ENCODE measurements around the gene NLK. TPM values are rescaled to one million over a fixed set of nuclear protein-coding genes. Genes with fewer than 3 reads are reported as not detected.
"Not testable (repeated sequence)": the region's sequence is repeated elsewhere in the genome, so short reads cannot be mapped to it uniquely, and the experiment has no call there.

The NLK gene
- total RNA-seq, 1 donor from 2014 or later = 30.6 TPM

GRCh38 chr17:28181568-28181967, 139.1 kb downstream of the NLK start:
- no peaks in the 10 kb centered on the region for H3K27me3 ChIP-seq (ENCODE audit: insufficient read depth, low read length)
- H3K9me3 ChIP-seq (ENCODE audit: insufficient read depth, low read depth, low read length) = no peaks in the 10 kb centered on the region
- no peaks in the 10 kb centered on the region for H3K4me1 ChIP-seq (ENCODE audit: insufficient read depth, low read length)
- no peak overlapping the region for H2AFZ ChIP-seq (ENCODE audit: low read depth, low read length)
- peaks cover 12% of the 10 kb centered on the region for H3K36me3 Mint-ChIP-seq (ENCODE audit: low read depth, unreplicated experiment)
- peaks cover 16% of the 10 kb centered on the region for H3K4me1 Mint-ChIP-seq (ENCODE audit: low read depth, unreplicated experiment)
- TF ChIP-seq EZH2 (IDR thresholded peaks at IDR 0.05; ENCODE audit: insufficient read depth, low read length) = no peak
- TF ChIP-seq, protein P1, sequence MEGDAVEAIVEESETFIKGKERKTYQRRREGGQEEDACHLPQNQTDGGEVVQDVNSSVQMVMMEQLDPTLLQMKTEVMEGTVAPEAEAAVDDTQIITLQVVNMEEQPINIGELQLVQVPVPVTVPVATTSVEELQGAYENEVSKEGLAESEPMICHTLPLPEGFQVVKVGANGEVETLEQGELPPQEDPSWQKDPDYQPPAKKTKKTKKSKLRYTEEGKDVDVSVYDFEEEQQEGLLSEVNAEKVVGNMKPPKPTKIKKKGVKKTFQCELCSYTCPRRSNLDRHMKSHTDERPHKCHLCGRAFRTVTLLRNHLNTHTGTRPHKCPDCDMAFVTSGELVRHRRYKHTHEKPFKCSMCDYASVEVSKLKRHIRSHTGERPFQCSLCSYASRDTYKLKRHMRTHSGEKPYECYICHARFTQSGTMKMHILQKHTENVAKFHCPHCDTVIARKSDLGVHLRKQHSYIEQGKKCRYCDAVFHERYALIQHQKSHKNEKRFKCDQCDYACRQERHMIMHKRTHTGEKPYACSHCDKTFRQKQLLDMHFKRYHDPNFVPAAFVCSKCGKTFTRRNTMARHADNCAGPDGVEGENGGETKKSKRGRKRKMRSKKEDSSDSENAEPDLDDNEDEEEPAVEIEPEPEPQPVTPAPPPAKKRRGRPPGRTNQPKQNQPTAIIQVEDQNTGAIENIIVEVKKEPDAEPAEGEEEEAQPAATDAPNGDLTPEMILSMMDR (IDR thresholded peaks at IDR 0.05; ENCODE audit: insufficient read depth, low read depth, low read length) = no peak
- H3K36me3 ChIP-seq (ENCODE audit: insufficient read depth, low read length) = peaks cover 17% of the 10 kb centered on the region
- H3K4me3 Mint-ChIP-seq (ENCODE audit: unreplicated experiment) = no peak overlapping the region
- no peak overlapping the region for H3K27ac ChIP-seq (ENCODE audit: low read depth, low read length)
- H3K4me3 ChIP-seq (ENCODE audit: insufficient read depth, low read depth, low read length) = no peak overlapping the region
- H3K27me3 Mint-ChIP-seq (ENCODE audit: low read depth, unreplicated experiment) = no peaks in the 10 kb centered on the region
- H3K9ac ChIP-seq (ENCODE audit: low read length) = no peak overlapping the region
- no peak for FAIRE-seq
- H3K27ac Mint-ChIP-seq (ENCODE audit: unreplicated experiment) = no peak overlapping the region
- H3K79me2 ChIP-seq (ENCODE audit: insufficient read depth, low read length) = no peaks in the 10 kb centered on the region
- peaks cover 6% of the 10 kb centered on the region for H3K9me3 Mint-ChIP-seq (ENCODE audit: unreplicated experiment)
- DNase-seq (ENCODE audit: low read depth) = no peak
- H4K20me1 ChIP-seq (ENCODE audit: insufficient read depth, low read length) = no peaks in the 10 kb centered on the region
- H3K4me2 ChIP-seq (ENCODE audit: low read length) = no peak overlapping the region

DNA sequence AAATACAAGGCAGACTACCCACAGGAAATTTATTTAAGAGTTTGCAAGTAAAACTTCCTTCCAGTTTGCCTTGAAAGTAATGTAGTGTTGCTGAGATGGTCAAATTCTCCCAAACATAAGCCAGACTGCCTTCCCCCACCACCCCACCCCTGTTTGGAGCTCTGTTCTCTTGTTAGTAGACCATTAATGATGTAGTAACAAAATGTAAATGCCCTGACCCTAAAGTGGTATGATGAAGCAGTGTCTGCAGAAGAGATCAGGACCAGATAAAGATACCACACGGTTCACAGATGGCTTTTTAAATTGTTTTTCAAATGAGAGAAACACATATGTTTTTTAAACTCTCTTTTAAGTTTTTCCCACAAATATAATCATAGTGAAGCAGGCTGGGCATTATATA, 140.1 kb downstream of the NLK start:
- Histone ChIP-seq H3K79me2 (ENCODE audit: insufficient read depth, low read length) (no peaks in the 10 kb centered on the region), H2AFZ (ENCODE audit: low read depth, low read length) (no peak overlapping the region), H3K4me3 (ENCODE audit: insufficient read depth, low read depth, low read length) (no peak overlapping the region), H3K27ac (ENCODE audit: low read depth, low read length) (no peak overlapping the region), H3K9me3 (ENCODE audit: insufficient read depth, low read depth, low read length) (no peaks in the 10 kb centered on the region), H3K27me3 (ENCODE audit: insufficient read depth, low read length) (no peaks in the 10 kb centered on the region), H3K4me2 (ENCODE audit: low read length) (no peak overlapping the region), H3K36me3 (ENCODE audit: insufficient read depth, low read length) (peaks cover 21% of the 10 kb centered on the region), H3K4me1 (ENCODE audit: insufficient read depth, low read length) (no peaks in the 10 kb centered on the region), H4K20me1 (ENCODE audit: insufficient read depth, low read length) (no peaks in the 10 kb centered on the region), H3K9ac (ENCODE audit: low read length) (no peak overlapping the region)
- no peak overlapping the region for H3K27ac Mint-ChIP-seq (ENCODE audit: unreplicated experiment)
- peaks cover 16% of the 10 kb centered on the region for H3K36me3 Mint-ChIP-seq (ENCODE audit: low read depth, unreplicated experiment)
- no peaks in the 10 kb centered on the region for H3K27me3 Mint-ChIP-seq (ENCODE audit: low read depth, unreplicated experiment)
- H3K9me3 Mint-ChIP-seq (ENCODE audit: unreplicated experiment) = peaks cover 6% of the 10 kb centered on the region
- DNase-seq (ENCODE audit: low read depth) = no peak
- no peak for FAIRE-seq
- no peak overlapping the region for H3K4me3 Mint-ChIP-seq (ENCODE audit: unreplicated experiment)
- TF ChIP-seq, protein P1 (IDR thresholded peaks at IDR 0.05; ENCODE audit: insufficient read depth, low read depth, low read length) = no peak
- TF ChIP-seq EZH2 (IDR thresholded peaks at IDR 0.05; ENCODE audit: insufficient read depth, low read length) = no peak
- peaks cover 14% of the 10 kb centered on the region for H3K4me1 Mint-ChIP-seq (ENCODE audit: low read depth, unreplicated experiment)

DNA sequence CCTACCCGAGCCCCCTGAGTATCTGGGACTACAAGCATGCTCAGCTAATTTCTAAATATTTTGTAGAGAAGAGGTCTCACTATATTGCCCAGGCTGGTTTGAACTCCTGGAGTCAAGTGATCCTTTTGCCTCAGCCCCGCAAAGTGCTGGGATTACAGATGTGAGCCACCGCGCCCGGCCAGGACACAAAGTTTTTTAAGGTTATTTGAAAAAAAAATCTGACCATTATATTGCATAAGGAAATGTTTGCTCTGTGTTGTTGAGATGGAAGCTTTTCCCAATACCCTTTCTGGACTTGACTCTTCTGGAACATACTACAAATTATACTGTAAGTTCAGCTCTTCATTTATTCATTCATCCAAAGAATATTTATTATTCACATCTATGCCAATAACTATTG, 143.2 kb downstream of the NLK start:
- Histone ChIP-seq H2AFZ (ENCODE audit: low read depth, low read length) (no peak overlapping the region), H3K9ac (ENCODE audit: low read length) (no peak overlapping the region), H3K27me3 (ENCODE audit: insufficient read depth, low read length) (no peaks in the 10 kb centered on the region), H3K9me3 (ENCODE audit: insufficient read depth, low read depth, low read length) (no peaks in the 10 kb centered on the region), H3K4me3 (ENCODE audit: insufficient read depth, low read depth, low read length) (no peak overlapping the region), H3K27ac (ENCODE audit: low read depth, low read length) (no peak overlapping the region), H3K79me2 (ENCODE audit: insufficient read depth, low read length) (no peaks in the 10 kb centered on the region), H4K20me1 (ENCODE audit: insufficient read depth, low read length) (peaks cover 5% of the 10 kb centered on the region), H3K4me1 (ENCODE audit: insufficient read depth, low read length) (no peaks in the 10 kb centered on the region), H3K36me3 (ENCODE audit: insufficient read depth, low read length) (peaks cover 27% of the 10 kb centered on the region), H3K4me2 (ENCODE audit: low read length) (no peak overlapping the region)
- H3K27ac Mint-ChIP-seq (ENCODE audit: unreplicated experiment) = no peak overlapping the region
- no peak for FAIRE-seq
- H3K4me1 Mint-ChIP-seq (ENCODE audit: low read depth, unreplicated experiment) = peaks cover 2% of the 10 kb centered on the region
- peaks cover 6% of the 10 kb centered on the region for H3K9me3 Mint-ChIP-seq (ENCODE audit: unreplicated experiment)
- peaks cover 17% of the 10 kb centered on the region for H3K36me3 Mint-ChIP-seq (ENCODE audit: low read depth, unreplicated experiment)
- no peak for DNase-seq (ENCODE audit: low read depth)
- H3K4me3 Mint-ChIP-seq (ENCODE audit: unreplicated experiment) = no peak overlapping the region
- no peaks in the 10 kb centered on the region for H3K27me3 Mint-ChIP-seq (ENCODE audit: low read depth, unreplicated experiment)
- TF ChIP-seq, protein P1 (IDR thresholded peaks at IDR 0.05; ENCODE audit: insufficient read depth, low read depth, low read length) = no peak
- no peak for TF ChIP-seq EZH2 (IDR thresholded peaks at IDR 0.05; ENCODE audit: insufficient read depth, low read length)

DNA sequence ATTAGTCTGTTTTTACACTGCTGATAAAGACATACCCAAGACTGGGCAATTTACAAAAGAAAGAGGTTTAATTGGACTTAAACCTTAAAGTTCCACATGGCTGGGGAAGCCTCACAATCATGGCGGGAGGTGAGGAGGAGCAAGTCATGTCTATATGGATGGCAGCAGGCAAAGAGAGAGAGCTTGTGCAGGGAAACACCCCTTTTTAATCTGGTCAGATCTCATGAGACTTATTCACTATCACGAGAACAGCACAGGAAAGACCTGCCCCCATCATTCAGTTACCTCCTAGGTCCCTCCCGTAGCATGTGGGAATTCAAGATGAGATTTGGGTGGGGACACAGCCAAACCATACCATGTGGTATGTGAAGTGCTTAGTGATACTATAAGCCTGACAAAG, 144.0 kb downstream of the NLK start:
- FAIRE-seq; H3K9ac ChIP-seq (ENCODE audit: low read length): not testable (repeated sequence)

More for the DNA sequence above, 144.0 kb downstream of the NLK start:
- not testable (repeated sequence) for H2AFZ ChIP-seq (ENCODE audit: low read depth, low read length); H3K9me3 Mint-ChIP-seq (ENCODE audit: unreplicated experiment); H3K4me1 Mint-ChIP-seq (ENCODE audit: low read depth, unreplicated experiment); H3K27ac ChIP-seq (ENCODE audit: low read depth, low read length); H3K27me3 ChIP-seq (ENCODE audit: insufficient read depth, low read length); H3K4me1 ChIP-seq (ENCODE audit: insufficient read depth, low read length); H3K79me2 ChIP-seq (ENCODE audit: insufficient read depth, low read length); H3K4me3 Mint-ChIP-seq (ENCODE audit: unreplicated experiment); H4K20me1 ChIP-seq (ENCODE audit: insufficient read depth, low read length); DNase-seq (ENCODE audit: low read depth); H3K4me3 ChIP-seq (ENCODE audit: insufficient read depth, low read depth, low read length); H3K4me2 ChIP-seq (ENCODE audit: low read length); H3K27ac Mint-ChIP-seq (ENCODE audit: unreplicated experiment); H3K9me3 ChIP-seq (ENCODE audit: insufficient read depth, low read depth, low read length); H3K27me3 Mint-ChIP-seq (ENCODE audit: low read depth, unreplicated experiment)
- peaks cover 15% of the 10 kb centered on the region for H3K36me3 Mint-ChIP-seq (ENCODE audit: low read depth, unreplicated experiment)
- peaks cover 27% of the 10 kb centered on the region for H3K36me3 ChIP-seq (ENCODE audit: insufficient read depth, low read length)

Data from astrocyte (in vitro differentiated cells and primary cell).